Astrocyte of the cerebellum (primary cell): ENCODE measurements around the gene PTGDS.

Experiments
- DNase-seq: peaks from one replicate; pipeline ENCODE4 v3.0.0-alpha.2; 2011; ENCODE audit warnings: low read depth
- H3K4me3 ChIP-seq: 2 replicates; pipeline ENCODE4 v1.5.1; 2011; ENCODE audit warnings: mild to moderate bottlenecking, low read depth, low read length, moderate library complexity
- in situ Hi-C: cut with HindIII; loops from 2 replicates; pipeline ENCODE4 v1.10.0; 2017; ENCODE audit warnings: low sequenced_read_pairs
- TF ChIP-seq, protein P1 (sequence below): IDR thresholded peaks from 2 replicates; pipeline ENCODE4 v1.5.1; 2012; ENCODE audit warnings: low read length, low read depth, moderate library complexity, mild to moderate bottlenecking; ENCODE audit errors: missing control alignments

Gene PTGDS

DNA sequence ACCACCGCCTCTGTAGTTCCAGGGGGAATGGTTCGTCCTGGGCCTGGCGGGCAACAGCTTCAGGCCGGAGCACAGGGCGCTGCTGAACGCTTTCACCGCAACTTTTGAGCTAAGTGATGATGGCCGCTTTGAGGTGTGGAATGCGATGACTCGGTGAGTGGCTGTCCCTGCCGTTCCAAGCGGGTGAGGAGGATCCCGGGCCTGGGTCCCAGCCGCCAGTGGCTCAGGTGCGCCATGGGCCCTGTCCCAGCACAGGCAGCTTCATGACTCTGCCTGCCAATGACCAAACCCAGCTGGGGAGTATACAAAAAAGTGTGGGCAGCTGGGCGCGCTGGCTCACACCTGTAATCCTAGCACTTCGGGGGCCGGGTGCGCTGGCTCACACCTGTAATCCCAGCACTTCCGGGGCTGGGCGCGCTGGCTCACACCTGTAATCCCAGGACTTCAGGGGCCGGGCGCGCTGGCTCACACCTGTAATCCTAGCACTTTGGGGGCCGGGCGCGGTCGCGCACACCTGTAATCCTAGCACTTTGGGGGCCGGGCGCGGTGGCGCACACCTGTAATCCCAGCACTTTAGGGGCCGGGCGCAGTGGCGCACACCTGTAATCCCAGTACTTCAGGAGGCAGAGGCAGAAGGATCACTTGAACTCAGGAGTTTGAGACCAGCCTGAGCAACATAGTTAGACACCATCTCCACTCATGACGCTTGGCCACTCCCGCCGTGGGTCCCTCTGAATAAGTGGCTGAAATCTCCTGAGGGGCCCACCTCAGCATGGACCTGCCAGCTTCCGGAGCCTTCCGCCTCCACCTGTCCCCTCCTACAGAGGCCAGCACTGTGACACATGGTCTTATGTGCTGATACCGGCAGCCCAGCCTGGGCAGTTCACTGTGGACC, 24.2 kb upstream of the PTGDS start:
- DNase-seq: no peak
- TF ChIP-seq, protein P1, sequence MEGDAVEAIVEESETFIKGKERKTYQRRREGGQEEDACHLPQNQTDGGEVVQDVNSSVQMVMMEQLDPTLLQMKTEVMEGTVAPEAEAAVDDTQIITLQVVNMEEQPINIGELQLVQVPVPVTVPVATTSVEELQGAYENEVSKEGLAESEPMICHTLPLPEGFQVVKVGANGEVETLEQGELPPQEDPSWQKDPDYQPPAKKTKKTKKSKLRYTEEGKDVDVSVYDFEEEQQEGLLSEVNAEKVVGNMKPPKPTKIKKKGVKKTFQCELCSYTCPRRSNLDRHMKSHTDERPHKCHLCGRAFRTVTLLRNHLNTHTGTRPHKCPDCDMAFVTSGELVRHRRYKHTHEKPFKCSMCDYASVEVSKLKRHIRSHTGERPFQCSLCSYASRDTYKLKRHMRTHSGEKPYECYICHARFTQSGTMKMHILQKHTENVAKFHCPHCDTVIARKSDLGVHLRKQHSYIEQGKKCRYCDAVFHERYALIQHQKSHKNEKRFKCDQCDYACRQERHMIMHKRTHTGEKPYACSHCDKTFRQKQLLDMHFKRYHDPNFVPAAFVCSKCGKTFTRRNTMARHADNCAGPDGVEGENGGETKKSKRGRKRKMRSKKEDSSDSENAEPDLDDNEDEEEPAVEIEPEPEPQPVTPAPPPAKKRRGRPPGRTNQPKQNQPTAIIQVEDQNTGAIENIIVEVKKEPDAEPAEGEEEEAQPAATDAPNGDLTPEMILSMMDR: no peak

DNA sequence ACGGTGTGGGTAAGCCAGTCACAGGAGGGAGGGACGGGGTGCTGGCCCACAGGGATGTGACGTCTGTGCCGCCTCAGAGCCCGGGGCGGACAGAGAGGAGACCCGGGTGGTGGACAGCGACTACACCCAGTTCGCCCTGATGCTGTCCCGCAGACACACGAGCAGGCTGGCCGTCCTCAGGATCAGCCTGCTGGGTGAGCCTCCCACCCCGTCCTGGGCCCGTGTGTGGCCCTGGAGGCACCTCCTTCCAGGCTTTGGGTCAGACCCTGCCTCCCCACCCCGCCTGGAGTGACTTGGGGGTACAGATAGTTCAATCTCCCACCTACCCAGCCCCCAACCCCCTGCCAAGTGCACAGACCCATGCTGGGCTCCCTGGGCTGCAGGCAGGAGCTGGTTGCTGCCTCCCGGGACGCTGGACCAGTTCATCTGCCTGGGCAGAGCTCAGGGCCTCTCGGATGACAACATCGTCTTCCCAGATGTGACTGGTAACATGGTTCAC, 23.5 kb upstream of the PTGDS start:
- TF ChIP-seq, protein P1: no peak
- no peak for DNase-seq
- in situ Hi-C loops: no loop called here
- no peak overlapping the region for H3K4me3 ChIP-seq

More for the DNA sequence above, 24.2 kb upstream of the PTGDS start:
- in situ Hi-C loops: no loop called here
- H3K4me3 ChIP-seq: no peak overlapping the region

DNA sequence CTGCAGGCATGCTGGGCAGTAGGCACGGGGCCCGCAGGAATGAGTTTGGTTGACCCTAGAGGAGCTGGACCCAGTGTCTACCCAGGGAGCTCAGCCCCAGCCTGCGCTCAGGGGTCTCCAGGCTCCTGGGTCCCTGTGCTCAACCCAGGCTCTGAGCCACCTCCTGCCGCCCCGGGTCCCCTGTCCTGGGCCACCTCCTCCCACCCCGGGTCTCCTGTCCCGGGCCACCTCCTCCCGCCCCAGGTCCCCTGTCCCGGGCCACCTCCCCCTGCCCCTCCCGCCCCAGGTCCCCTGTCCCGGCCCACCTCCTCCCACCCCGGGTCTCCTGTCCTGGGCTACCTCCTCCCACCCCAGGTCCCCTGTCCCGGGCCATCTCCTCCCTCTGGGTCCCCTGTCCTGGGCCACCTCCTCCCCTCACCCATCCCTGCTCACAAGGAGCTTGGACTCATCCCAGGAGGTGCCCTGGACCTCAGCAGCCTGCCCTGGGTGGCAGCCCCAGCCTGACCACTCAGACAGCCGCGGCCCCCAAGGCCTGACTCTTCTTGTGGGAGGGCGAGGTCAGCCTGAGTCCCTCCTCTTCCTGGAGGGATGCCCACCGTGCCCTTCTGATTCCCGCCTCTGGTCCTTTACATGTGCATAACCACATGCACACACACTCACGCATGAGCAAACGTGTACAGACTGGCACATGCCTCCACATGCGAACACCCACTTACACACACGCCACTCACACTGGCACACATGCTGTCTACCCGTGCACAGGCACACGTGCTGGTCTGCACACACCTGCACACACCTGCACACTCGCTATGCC, 22.8 kb upstream of the PTGDS start:
- no peak overlapping the region for H3K4me3 ChIP-seq
- DNase-seq: no peak

DNA sequence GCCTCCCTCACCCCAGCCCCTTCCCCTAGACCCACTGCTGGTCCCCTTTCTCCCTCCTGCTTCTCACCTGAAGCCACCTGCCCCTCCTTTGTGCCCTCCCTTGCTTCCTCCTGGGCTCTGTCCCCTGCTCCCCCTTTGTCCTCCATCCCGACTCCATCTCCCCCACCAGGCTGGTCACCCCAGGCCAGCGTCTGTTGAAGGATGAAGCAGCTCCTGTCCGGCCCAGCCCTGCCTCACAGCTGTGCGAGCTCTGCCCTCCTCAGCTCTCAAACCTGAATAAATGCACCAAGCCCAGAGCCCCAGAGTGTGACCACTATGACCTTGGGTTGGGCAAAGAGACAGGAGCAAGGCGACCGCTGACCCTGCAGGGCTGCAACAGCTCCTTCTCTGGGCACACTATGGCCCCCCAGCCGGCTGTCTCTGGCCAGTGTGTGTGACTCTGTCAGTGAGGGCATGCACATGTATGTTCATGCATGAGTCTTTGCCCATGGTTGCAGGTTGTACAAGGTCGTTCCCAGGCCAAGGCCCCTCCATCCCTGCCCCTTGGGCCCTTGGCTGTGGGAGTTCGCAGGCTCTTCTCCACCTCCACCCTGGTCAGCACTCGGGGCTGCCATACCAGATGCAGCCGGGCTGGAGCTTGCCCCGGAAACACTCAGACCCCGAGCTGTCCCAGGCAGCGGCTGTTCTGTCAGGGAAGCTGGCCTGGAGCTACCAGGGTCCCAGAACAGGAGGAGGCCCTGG, 21.9 kb upstream of the PTGDS start:
- no peak for DNase-seq
- no peak overlapping the region for H3K4me3 ChIP-seq
- in situ Hi-C loops: no loop called here
- TF ChIP-seq, protein P1: no peak

More for the DNA sequence above, 22.8 kb upstream of the PTGDS start:
- TF ChIP-seq, protein P1: no peak
- in situ Hi-C loops: no loop called here

DNA sequence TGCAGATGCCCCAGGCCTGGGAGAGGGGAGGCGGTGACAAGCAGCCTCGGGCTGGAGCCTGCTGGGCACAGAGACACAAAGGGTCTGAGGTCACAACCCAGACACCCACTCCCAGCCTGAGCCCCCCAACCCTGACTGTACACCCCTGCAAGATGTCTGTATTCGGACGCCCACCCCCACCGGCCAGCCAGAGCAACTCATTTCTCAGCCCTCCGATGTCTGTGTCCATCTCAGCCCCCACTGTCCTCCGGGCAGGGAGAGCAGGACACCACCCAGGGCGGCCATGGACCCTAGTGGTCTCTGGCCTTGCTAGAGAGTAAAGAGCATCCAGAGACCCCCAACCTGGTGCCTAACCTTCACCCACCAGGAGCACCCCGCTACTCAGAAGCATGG, 21.4 kb upstream of the PTGDS start:
- TF ChIP-seq, protein P1: no peak
- no peak for DNase-seq
- in situ Hi-C loops: no loop called here
- no peak overlapping the region for H3K4me3 ChIP-seq

DNA sequence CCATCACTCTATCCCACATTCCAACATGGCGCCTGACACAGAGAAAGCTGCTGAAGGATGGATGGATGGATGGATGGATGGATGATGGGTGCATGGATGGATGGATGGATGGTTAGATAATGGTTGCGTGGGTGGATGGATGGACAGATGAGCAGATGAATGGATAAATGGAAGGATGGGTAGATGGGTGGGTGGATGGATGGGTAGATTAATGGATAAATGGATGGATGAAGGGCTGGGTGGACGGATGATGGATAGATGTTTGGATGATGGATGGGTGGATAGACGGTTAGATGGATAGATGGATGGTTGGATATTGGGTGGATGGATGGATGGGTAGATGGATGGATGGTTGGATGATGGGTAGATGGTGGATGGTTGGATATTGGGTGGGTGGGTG, 20.7 kb upstream of the PTGDS start:
- in situ Hi-C loops: no loop called here
- no peak for DNase-seq
- H3K4me3 ChIP-seq: no peak overlapping the region
- TF ChIP-seq, protein P1: no peak
